Neural cell (in vitro differentiated cells): ENCODE data around the gene AK5.
"Not testable (repeated sequence)": the region's sequence is repeated elsewhere in the genome, so short reads cannot be mapped to it uniquely, and the experiment has no call there.

Source experiments
- EZH2 ChIP-seq: fragments of 200-600, 300-800 bp; shearing (Covaris generic), sonication (generic); IDR thresholded peaks from 2 replicates; pipeline ENCODE4 v1.6.1; 2014; ENCODE audit warnings: antibody characterized with exemption, low read length, borderline replicate concordance, mild to moderate bottlenecking; ENCODE audit not compliant: insufficient read depth, poor library complexity, severe bottlenecking
- TF ChIP-seq, protein P1 (sequence below): fragments of 450-650 bp; IDR thresholded peaks from 2 replicates; pipeline ENCODE4 v1.5.1; 2014; ENCODE audit warnings: antibody characterized with exemption, mild to moderate bottlenecking, moderate library complexity; ENCODE audit not compliant: poor library complexity, severe bottlenecking

GRCh38 chr1:77531149-77531548, 249.3 kb downstream of the AK5 start:
- TF ChIP-seq EZH2: not testable (repeated sequence)
- TF ChIP-seq, protein P1, sequence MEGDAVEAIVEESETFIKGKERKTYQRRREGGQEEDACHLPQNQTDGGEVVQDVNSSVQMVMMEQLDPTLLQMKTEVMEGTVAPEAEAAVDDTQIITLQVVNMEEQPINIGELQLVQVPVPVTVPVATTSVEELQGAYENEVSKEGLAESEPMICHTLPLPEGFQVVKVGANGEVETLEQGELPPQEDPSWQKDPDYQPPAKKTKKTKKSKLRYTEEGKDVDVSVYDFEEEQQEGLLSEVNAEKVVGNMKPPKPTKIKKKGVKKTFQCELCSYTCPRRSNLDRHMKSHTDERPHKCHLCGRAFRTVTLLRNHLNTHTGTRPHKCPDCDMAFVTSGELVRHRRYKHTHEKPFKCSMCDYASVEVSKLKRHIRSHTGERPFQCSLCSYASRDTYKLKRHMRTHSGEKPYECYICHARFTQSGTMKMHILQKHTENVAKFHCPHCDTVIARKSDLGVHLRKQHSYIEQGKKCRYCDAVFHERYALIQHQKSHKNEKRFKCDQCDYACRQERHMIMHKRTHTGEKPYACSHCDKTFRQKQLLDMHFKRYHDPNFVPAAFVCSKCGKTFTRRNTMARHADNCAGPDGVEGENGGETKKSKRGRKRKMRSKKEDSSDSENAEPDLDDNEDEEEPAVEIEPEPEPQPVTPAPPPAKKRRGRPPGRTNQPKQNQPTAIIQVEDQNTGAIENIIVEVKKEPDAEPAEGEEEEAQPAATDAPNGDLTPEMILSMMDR: not testable (repeated sequence)
